ENCODE results near the gene DENND6B.

DNA sequence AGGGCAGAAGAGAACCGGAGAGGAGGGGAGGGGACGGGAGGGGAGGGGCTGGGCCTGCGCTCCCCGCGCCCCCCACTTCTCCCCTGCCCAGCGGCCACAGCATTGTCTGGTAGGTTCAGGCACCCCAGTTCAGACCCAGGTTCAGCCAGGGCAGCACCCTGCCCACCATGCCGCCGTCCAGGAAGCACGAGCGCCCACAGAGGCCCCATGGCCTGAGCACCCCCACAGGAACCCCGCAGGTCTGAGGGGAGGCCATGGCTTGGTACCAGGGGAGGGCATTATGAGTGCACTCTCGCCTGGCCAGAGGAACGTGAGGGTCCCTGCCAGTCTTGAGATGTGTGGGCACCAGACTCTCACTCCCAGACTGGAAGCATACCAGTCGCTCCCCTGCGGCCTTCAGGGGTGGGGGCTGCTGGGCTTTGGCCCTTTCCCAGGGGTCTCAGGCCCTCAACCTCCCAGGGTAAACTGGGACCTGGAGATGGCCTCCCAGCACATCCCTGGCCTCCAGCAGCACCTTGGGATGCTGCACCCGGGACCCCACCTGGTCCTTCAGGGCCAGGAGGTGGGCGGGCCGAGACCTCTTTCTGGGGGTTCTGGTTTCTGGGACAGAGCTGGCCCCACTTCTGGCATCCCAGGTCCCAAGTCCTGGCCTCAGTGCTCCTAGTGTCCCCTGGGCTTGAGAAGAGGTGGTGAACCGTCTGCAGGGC is 18.8 kb downstream of the DENND6B start:
- TF ChIP-seq, protein P1, sequence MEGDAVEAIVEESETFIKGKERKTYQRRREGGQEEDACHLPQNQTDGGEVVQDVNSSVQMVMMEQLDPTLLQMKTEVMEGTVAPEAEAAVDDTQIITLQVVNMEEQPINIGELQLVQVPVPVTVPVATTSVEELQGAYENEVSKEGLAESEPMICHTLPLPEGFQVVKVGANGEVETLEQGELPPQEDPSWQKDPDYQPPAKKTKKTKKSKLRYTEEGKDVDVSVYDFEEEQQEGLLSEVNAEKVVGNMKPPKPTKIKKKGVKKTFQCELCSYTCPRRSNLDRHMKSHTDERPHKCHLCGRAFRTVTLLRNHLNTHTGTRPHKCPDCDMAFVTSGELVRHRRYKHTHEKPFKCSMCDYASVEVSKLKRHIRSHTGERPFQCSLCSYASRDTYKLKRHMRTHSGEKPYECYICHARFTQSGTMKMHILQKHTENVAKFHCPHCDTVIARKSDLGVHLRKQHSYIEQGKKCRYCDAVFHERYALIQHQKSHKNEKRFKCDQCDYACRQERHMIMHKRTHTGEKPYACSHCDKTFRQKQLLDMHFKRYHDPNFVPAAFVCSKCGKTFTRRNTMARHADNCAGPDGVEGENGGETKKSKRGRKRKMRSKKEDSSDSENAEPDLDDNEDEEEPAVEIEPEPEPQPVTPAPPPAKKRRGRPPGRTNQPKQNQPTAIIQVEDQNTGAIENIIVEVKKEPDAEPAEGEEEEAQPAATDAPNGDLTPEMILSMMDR (IDR thresholded peaks at IDR 0.05), result no peak
- TF ChIP-seq NR1H2 (CRISPR knock-in tag; IDR thresholded peaks at IDR 0.05) (no peak), ZNF121 (CRISPR knock-in tag; IDR thresholded peaks at IDR 0.05) (no peak)
- TF ChIP-seq, protein P2, sequence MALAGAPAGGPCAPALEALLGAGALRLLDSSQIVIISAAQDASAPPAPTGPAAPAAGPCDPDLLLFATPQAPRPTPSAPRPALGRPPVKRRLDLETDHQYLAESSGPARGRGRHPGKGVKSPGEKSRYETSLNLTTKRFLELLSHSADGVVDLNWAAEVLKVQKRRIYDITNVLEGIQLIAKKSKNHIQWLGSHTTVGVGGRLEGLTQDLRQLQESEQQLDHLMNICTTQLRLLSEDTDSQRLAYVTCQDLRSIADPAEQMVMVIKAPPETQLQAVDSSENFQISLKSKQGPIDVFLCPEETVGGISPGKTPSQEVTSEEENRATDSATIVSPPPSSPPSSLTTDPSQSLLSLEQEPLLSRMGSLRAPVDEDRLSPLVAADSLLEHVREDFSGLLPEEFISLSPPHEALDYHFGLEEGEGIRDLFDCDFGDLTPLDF (CRISPR knock-in tag; IDR thresholded peaks at IDR 0.05), result no peak
- TF ChIP-seq, protein P3, sequence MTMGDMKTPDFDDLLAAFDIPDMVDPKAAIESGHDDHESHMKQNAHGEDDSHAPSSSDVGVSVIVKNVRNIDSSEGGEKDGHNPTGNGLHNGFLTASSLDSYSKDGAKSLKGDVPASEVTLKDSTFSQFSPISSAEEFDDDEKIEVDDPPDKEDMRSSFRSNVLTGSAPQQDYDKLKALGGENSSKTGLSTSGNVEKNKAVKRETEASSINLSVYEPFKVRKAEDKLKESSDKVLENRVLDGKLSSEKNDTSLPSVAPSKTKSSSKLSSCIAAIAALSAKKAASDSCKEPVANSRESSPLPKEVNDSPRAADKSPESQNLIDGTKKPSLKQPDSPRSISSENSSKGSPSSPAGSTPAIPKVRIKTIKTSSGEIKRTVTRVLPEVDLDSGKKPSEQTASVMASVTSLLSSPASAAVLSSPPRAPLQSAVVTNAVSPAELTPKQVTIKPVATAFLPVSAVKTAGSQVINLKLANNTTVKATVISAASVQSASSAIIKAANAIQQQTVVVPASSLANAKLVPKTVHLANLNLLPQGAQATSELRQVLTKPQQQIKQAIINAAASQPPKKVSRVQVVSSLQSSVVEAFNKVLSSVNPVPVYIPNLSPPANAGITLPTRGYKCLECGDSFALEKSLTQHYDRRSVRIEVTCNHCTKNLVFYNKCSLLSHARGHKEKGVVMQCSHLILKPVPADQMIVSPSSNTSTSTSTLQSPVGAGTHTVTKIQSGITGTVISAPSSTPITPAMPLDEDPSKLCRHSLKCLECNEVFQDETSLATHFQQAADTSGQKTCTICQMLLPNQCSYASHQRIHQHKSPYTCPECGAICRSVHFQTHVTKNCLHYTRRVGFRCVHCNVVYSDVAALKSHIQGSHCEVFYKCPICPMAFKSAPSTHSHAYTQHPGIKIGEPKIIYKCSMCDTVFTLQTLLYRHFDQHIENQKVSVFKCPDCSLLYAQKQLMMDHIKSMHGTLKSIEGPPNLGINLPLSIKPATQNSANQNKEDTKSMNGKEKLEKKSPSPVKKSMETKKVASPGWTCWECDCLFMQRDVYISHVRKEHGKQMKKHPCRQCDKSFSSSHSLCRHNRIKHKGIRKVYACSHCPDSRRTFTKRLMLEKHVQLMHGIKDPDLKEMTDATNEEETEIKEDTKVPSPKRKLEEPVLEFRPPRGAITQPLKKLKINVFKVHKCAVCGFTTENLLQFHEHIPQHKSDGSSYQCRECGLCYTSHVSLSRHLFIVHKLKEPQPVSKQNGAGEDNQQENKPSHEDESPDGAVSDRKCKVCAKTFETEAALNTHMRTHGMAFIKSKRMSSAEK (CRISPR knock-in tag; IDR thresholded peaks at IDR 0.05; ENCODE audit: borderline replicate concordance), result no peak
- TF ChIP-seq, protein P4, sequence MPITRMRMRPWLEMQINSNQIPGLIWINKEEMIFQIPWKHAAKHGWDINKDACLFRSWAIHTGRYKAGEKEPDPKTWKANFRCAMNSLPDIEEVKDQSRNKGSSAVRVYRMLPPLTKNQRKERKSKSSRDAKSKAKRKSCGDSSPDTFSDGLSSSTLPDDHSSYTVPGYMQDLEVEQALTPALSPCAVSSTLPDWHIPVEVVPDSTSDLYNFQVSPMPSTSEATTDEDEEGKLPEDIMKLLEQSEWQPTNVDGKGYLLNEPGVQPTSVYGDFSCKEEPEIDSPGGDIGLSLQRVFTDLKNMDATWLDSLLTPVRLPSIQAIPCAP (CRISPR knock-in tag; IDR thresholded peaks at IDR 0.05), result no peak
- TF ChIP-seq, protein P5, sequence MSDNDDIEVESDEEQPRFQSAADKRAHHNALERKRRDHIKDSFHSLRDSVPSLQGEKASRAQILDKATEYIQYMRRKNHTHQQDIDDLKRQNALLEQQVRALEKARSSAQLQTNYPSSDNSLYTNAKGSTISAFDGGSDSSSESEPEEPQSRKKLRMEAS (CRISPR knock-in tag; IDR thresholded peaks at IDR 0.05), result no peak

All from WTC11 (cell line).